HUDEP-2 (cell line): ENCODE measurements around the gene PBXIP1.

Experiments used
- DNase-seq, 76 experiments: peaks; one replicate each; lab custom pipeline; 2025; ENCODE audit not compliant: unreplicated experiment in 76 of 76; lab: John Stamatoyannopoulos, UW

The PBXIP1 gene

DNA sequence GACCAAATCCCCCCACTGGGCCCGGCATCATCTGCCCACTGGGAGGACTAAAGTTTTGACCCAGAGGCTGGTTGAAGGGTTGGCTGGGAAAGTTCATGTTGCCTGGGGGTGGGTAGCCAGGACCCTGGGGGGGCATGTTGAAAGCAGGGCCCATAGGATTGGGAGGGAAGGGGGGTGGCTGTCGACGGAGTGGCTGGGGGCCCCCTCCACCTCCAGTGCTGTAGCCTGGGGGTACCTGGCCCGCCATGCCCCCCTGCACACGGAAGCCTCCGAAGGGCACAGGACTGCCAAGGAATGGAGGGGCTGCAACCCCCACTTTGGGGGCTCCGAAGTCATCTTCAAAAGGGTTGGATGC is 3.5 kb upstream of the PBXIP1 start:
- no peak for DNase-seq

DNA sequence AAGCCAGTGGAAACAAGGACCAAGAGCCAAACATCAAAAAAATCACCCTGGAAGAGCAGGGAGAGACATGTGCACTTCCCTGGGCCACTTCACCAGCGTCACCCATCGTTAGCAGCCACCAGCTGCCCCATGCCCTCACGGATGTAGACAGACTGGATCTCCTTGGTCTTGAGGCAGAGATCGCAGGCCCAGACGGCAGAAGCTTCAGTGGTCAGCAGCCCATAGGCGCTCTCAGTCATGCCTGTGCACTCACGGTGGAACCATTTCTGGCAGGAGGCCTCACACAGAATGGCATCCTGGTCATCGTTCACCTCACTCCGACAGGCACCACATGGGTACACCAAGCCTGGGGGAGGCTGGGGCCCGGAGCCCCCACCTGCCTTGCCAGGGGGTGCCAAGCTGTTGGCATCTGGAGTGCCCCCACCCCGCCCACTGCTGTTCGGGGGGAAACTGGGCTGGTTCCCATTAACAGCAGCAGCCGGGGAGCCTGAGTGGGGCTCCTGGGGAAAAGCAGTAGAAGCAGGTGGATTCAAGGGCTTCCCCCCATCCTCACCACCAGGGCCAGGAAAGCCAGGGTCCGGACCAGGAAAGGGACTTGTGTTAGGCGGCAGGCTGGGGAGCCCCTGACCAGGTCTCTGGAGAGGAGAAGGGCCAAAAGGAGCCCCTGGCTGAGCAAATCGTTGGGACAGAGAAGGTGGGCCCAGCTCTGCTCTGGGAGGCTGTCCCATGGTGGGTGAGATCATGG is 3.0 kb upstream of the PBXIP1 start:
- DNase-seq, result no peak

DNA sequence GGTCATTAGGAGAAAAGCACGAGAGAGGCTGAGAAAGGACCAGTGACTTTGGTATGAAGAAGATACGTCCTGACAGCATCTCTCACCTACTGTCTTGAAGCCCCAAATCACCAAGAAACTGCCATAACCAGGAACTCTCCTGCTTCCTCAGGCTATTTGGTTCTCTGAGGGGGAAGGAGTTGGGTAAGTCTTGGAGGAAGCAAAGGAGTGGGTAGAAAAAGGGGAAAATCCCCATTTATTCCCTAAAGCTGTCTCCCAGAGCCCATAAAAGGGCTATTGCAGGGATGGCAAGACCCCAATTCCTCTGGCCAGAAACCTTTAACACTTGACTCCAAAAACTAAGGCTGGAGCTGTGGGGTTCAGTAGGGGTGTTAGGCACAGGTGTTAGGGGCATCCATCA is 2.1 kb upstream of the PBXIP1 start:
- no peak for DNase-seq

- DNase-seq, result peak in 15 of 76 experiments; percentile 6 to 40 (median 14)
These were observed 1.3 kb upstream of the PBXIP1 start for GRCh38 chr1:154957091-154957657.

GRCh38 chr1:154956544-154956941 is 644 bp upstream of the PBXIP1 start:
- no peak for DNase-seq

GRCh38 chr1:154955039-154955717 is 721 bp downstream of the PBXIP1 start:
- peak in 44 of 76 experiments; percentile 4 to 73 (median 34) for DNase-seq

DNA sequence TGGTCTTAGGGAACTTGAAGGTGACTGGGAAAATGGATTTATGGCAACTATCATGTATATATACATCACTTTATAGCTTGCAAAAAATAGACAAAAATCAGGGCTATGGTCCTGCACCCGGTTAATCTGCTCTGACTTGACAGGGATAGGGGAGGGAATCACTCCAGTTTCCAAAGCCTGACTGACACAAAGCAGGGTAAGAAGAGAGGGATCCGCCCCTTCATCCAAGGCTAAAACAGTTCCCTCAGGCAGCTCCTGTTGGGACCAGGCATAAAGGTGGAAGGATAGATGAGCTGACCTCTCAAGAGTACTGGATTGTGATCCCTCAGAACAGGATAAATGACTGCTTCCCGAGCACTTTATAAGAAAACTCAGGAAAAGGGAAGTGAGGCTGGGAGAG is 1.4 kb downstream of the PBXIP1 start:
- no peak for DNase-seq

DNA sequence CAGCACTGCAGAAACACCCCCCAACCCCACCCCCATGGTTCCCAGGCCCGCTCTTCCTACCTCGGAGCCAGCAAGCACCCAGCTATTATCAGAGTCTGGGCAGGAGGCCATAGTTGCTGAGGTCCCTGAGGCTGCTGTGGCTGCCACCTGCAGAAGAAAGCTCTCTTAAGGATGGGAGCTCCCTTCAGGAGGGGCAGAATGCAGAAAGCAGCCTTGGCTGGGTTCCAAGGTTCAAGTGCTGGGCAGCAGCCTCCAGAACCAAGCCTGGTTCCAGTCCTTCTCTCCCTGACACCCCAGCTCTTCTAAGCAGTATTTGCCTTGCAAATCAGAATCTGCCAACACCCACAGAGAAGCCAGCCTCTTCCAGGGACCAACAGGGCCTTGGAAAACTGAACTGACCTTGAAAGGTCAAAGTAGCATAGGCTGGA is 2.3 kb downstream of the PBXIP1 start:
- DNase-seq, result no peak

GRCh38 chr1:154952664-154953063 is 3.2 kb downstream of the PBXIP1 start:
- DNase-seq, result no peak

GRCh38 chr1:154951901-154952657 is 3.8 kb downstream of the PBXIP1 start:
- no peak for DNase-seq

GRCh38 chr1:154948079-154948478 is 7.8 kb downstream of the PBXIP1 start:
- DNase-seq, result no peak

GRCh38 chr1:154945962-154946850 is 9.7 kb downstream of the PBXIP1 start:
- DNase-seq, result no peak

DNA sequence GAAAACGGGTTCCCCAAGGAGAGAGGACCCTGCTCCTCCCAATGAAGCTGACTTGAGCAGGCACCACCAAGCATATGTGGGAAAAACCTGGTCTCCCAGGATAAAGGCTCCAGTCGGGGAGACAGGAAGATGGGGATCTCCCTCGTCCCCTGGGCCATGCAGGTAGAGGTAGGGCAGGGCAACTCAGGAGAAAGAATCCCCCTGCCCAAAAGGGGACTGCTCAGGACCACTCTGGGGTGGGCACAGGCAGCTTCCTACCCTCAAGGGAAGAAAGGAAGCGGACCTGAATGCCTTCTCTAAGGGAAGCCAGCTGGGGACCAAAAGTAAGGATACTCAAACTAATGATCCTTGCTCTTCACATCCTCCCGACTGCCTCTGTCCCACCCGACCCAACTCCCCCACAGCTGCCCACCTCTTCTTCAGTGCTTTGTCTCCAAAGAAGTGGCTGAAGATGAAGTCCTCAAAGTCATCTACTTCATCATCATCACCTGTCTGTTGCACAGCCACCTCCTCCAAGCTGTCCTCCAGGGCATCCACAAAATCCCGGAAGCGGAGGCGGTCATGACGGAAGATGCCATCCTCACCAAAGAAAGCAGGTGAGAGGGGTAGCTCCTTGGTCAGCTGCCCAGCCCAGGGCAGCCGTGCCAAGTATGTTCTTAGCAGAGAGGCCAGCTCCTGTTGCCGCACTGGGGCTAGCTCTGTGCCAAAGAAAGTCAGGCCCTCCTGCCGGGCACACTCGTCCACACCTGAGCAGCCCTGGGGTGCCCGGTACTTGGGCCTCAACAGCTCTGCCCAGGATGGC is 10.5 kb downstream of the PBXIP1 start:
- DNase-seq, result no peak

GRCh38 chr1:154944401-154945159 is 11.3 kb downstream of the PBXIP1 start:
- DNase-seq, result no peak

DNA sequence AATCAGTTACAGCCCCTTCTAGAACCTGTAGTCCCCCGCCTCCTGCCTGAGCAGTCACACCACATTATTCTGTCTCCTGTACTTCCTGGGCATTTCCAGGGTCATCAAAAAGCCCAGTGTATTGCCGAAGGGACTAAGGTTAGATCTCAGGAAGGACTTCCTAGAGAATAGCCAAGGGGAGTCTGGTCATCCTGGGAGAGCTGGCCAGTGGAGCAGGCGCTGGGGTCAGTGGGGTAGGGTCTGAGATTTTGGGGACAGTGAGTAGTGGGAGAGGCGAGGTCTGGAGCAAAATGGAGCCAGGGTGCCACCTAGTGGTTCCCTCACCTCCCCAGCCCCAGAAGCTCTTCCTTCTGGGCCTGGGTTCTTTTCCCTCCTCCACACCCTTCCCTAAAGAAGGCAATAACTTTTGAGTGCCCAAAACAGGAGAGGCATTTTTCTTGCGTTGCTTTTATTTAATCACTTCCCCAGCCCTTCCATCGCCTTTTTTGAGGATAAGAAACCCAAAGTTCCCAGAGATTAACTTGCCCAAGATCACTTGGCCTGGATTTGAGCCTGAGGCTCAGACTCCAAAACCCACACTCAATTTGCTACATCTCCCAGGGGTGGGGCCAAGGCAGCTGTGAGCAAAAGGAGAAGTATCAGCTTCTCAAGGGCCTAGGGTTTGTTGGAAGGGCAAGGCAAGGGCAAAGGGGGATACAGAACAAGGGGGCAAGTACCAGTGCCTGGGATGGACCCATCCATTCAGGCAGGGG is 12.1 kb downstream of the PBXIP1 start:
- peak in 13 of 76 experiments; percentile 5 to 25 (median 12) for DNase-seq

- no peak for DNase-seq
These were observed 14.4 kb downstream of the PBXIP1 start for GRCh38 chr1:154941333-154942013.

GRCh38 chr1:154940651-154941194 is 15.2 kb downstream of the PBXIP1 start:
- no peak for DNase-seq
